Hematopoietic multipotent progenitor cell treated with erythropoietin and hydrocortisone succinate and interleukin-3 and kit ligand, for 15 days (in vitro differentiated cells): ENCODE data around the gene ZBTB21.
"Not testable (repeated sequence)": the region's sequence is repeated elsewhere in the genome, so short reads cannot be mapped to it uniquely, and the experiment has no call there.

Experiments used
- DNase-seq: peaks from one replicate; pipeline ENCODE4 v3.0.0-alpha.2; 2015; ENCODE audit warnings: low spot score

ZBTB21 gene

GRCh38 chr21:41966872-41967621, 43.1 kb downstream of the ZBTB21 start:
- DNase-seq, result no peak

GRCh38 chr21:41966041-41966833, 43.9 kb downstream of the ZBTB21 start:
- DNase-seq, result no peak

- no peak for DNase-seq
These were observed 44.6 kb downstream of the ZBTB21 start for GRCh38 chr21:41965461-41966013.

GRCh38 chr21:41965045-41965444, 45.1 kb downstream of the ZBTB21 start:
- no peak for DNase-seq

- DNase-seq, result no peak
These were observed 46.0 kb downstream of the ZBTB21 start for GRCh38 chr21:41964171-41964570.

- DNase-seq, result no peak
These were observed 47.7 kb downstream of the ZBTB21 start for GRCh38 chr21:41962425-41962966.

GRCh38 chr21:41961753-41962152, 48.4 kb downstream of the ZBTB21 start:
- DNase-seq, result no peak

- no peak for DNase-seq
These were observed 48.9 kb downstream of the ZBTB21 start for GRCh38 chr21:41961282-41961701.

GRCh38 chr21:41960386-41960785, 49.8 kb downstream of the ZBTB21 start:
- no peak for DNase-seq

- DNase-seq, result not testable (repeated sequence)
These were observed 50.5 kb downstream of the ZBTB21 start for GRCh38 chr21:41959697-41960096.

GRCh38 chr21:41958886-41959563, 51.1 kb downstream of the ZBTB21 start:
- DNase-seq, result no peak

- DNase-seq, result no peak
These were observed 52.0 kb downstream of the ZBTB21 start for GRCh38 chr21:41957991-41958766.

GRCh38 chr21:41956926-41957729, 53.0 kb downstream of the ZBTB21 start:
- DNase-seq, result peak; percentile 70

GRCh38 chr21:41955516-41955915, 54.6 kb downstream of the ZBTB21 start:
- DNase-seq, result no peak

GRCh38 chr21:41954654-41955499, 55.3 kb downstream of the ZBTB21 start:
- no peak for DNase-seq

- no peak for DNase-seq
These were observed 56.1 kb downstream of the ZBTB21 start, which contains the start of gene C2CD2 for GRCh38 chr21:41953831-41954653. Gene C2CD2, minus strand, starts transcription at chr21:41954018. Its CDS starts 370 bp downstream, at chr21:41953648.

- no peak for DNase-seq
These were observed 56.8 kb downstream of the ZBTB21 start for GRCh38 chr21:41953249-41953830.
